ENCODE measurements around the gene GATAD2A. TPM values are rescaled to one million over a fixed set of nuclear protein-coding genes. Genes with fewer than 3 reads are reported as not detected.

The GATAD2A gene
- total RNA-seq = 91.0 and 98.7 TPM in 2 replicates
- long read RNA-seq, partial matches to known transcripts = 1 of 14 reads
- long read RNA-seq, other reads (novel, unspliced or antisense) = 13 of 14 reads

- Mint-ChIP-seq H3K27me3 (no peaks in the 10 kb centered on the region), H3K4me3 (ENCODE audit: low read depth) (peak within 1 kb of the TSS; percentile 97), H3K4me1 (ENCODE audit: low read depth) (peaks cover 40% of the 10 kb centered on the region), H3K9me3 (ENCODE audit: low read depth) (no peaks in the 10 kb centered on the region), H3K27ac (peak within 1 kb of the TSS; percentile 98), H3K36me3 (ENCODE audit: insufficient read depth) (no peaks in the 10 kb centered on the region)
- TF ChIP-seq CTCF (IDR thresholded peaks at IDR 0.05; ENCODE audit: unreplicated experiment) = peak; percentile 30
- DNase-seq (ENCODE audit: low spot score, unreplicated experiment) = peak; percentile 88
Measured at GRCh38 chr19:19404879-19405860, at the start of gene GATAD2A. GATAD2A (plus strand) TSS chr19:19405675; CDS start chr19:19465346, 59,671 bp downstream.

GRCh38 chr19:19356500-19356899 is 49.0 kb upstream of the GATAD2A start:
- Mint-ChIP-seq H3K27ac (no peak overlapping the region), H3K36me3 (ENCODE audit: insufficient read depth) (peaks cover 7% of the 10 kb centered on the region), H3K4me3 (ENCODE audit: low read depth) (no peak overlapping the region), H3K4me1 (ENCODE audit: low read depth) (no peaks in the 10 kb centered on the region), H3K9me3 (ENCODE audit: low read depth) (no peaks in the 10 kb centered on the region), H3K27me3 (no peaks in the 10 kb centered on the region)
- no peak for TF ChIP-seq CTCF (IDR thresholded peaks at IDR 0.05; ENCODE audit: unreplicated experiment)
- no peak for DNase-seq (ENCODE audit: low spot score, unreplicated experiment)

- no peaks in the 10 kb centered on the region for H3K4me1 Mint-ChIP-seq (ENCODE audit: low read depth)
- TF ChIP-seq CTCF (IDR thresholded peaks at IDR 0.05; ENCODE audit: unreplicated experiment) = no peak
- no peaks in the 10 kb centered on the region for H3K9me3 Mint-ChIP-seq (ENCODE audit: low read depth)
- H3K27ac Mint-ChIP-seq = no peak overlapping the region
- H3K27me3 Mint-ChIP-seq = no peaks in the 10 kb centered on the region
- DNase-seq (ENCODE audit: low spot score, unreplicated experiment) = no peak
- H3K4me3 Mint-ChIP-seq (ENCODE audit: low read depth) = no peak overlapping the region
- H3K36me3 Mint-ChIP-seq (ENCODE audit: insufficient read depth) = peaks cover 6% of the 10 kb centered on the region
Measured at GRCh38 chr19:19356901-19357566, 48.4 kb upstream of the GATAD2A start.

- no peak overlapping the region for H3K4me3 Mint-ChIP-seq (ENCODE audit: low read depth)
- peaks cover 1% of the 10 kb centered on the region for H3K36me3 Mint-ChIP-seq (ENCODE audit: insufficient read depth)
Measured at GRCh38 chr19:19361075-19361594, 44.3 kb upstream of the GATAD2A start.

More at GRCh38 chr19:19361075-19361594, 44.3 kb upstream of the GATAD2A start:
- Mint-ChIP-seq H3K9me3 (ENCODE audit: low read depth) (no peaks in the 10 kb centered on the region), H3K4me1 (ENCODE audit: low read depth) (peaks cover 3% of the 10 kb centered on the region), H3K27ac (no peak overlapping the region), H3K27me3 (no peaks in the 10 kb centered on the region)
- DNase-seq (ENCODE audit: low spot score, unreplicated experiment) = peak; percentile 51
- peak; percentile 76 for TF ChIP-seq CTCF (IDR thresholded peaks at IDR 0.05; ENCODE audit: unreplicated experiment)

All from progenitor cell of endocrine pancreas (in vitro differentiated cells).